ENCODE measurements around the gene BCDIN3D. TPM values are rescaled to one million over a fixed set of nuclear protein-coding genes. Genes with fewer than 3 reads are reported as not detected.

BCDIN3D gene
- total RNA-seq, 2 donors from 2014 or later = 1.8 to 2.0 TPM

GRCh38 chr12:49827051-49827400, 15.9 kb downstream of the BCDIN3D start:
- peak overlapping the region; percentile 94 to 95 for H3K27ac ChIP-seq
- no peaks in the 10 kb centered on the region for H3K27me3 ChIP-seq
- TF ChIP-seq CTCF (IDR thresholded peaks at IDR 0.05) = no peak
- peaks cover 0 to 51% of the 10 kb centered on the region in 2 donors for H3K4me1 ChIP-seq
- no peak for DNase-seq (ENCODE audit: low spot score)
- H3K9me3 ChIP-seq = no peaks in the 10 kb centered on the region
- peak overlapping the region; percentile 81 to 88 for H3K4me3 ChIP-seq
- H3K36me3 ChIP-seq = peaks cover 14% of the 10 kb centered on the region

- H3K36me3 ChIP-seq = peaks cover 18% of the 10 kb centered on the region
- H3K9me3 ChIP-seq = no peaks in the 10 kb centered on the region
- H3K4me1 ChIP-seq = peaks cover 0 to 61% of the 10 kb centered on the region in 2 donors
- no peaks in the 10 kb centered on the region for H3K27me3 ChIP-seq
- TF ChIP-seq CTCF (IDR thresholded peaks at IDR 0.05) = no peak
- H3K27ac ChIP-seq = peak overlapping the region; percentile 94 to 95
- DNase-seq (ENCODE audit: low spot score) = no peak
- H3K4me3 ChIP-seq = no peak overlapping the region
These were observed 16.9 kb downstream of the BCDIN3D start for GRCh38 chr12:49825971-49826421.

GRCh38 chr12:49825360-49825970, 17.4 kb downstream of the BCDIN3D start:
- peak; percentile 76 for DNase-seq (ENCODE audit: low spot score)
- H3K27ac ChIP-seq = peak overlapping the region; percentile 94 to 95

DNA sequence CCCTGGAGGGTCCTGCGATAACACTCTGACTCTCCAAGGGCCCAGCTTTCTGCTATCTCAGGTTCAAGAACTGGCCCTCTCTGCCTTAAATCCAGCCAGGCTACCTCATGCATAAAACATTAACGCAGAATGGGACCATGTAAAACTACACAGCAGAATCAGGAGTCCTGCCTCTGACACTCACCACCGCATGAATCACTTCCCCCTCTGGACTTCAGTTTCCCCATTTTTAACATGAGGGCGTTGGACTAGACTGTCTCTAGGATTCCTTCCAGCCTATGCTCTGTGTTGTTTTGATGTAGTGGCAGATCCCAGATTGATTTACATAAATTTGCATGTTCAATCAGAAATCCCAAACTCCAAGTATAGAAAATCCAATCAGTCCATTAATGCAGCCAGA, 18.0 kb downstream of the BCDIN3D start:
- Histone ChIP-seq H3K9me3 (no peaks in the 10 kb centered on the region), H3K27me3 (no peaks in the 10 kb centered on the region), H3K4me3 (no peak overlapping the region), H3K36me3 (peaks cover 18% of the 10 kb centered on the region), H3K4me1 (peaks cover 0 to 72% of the 10 kb centered on the region in 2 donors), H3K27ac (peak overlapping the region; percentile 94 to 95)
- DNase-seq (ENCODE audit: low spot score) = peak; percentile 72
- TF ChIP-seq CTCF (IDR thresholded peaks at IDR 0.05) = no peak

More at GRCh38 chr12:49825360-49825970, 17.4 kb downstream of the BCDIN3D start:
- Histone ChIP-seq H3K27me3 (no peaks in the 10 kb centered on the region), H3K4me1 (peaks cover 0 to 66% of the 10 kb centered on the region in 2 donors), H3K9me3 (no peaks in the 10 kb centered on the region), H3K4me3 (no peak overlapping the region), H3K36me3 (peaks cover 18% of the 10 kb centered on the region)
- TF ChIP-seq CTCF (IDR thresholded peaks at IDR 0.05) = no peak

- no peak for TF ChIP-seq CTCF (IDR thresholded peaks at IDR 0.05)
- Histone ChIP-seq H3K27me3 (no peaks in the 10 kb centered on the region), H3K27ac (peak overlapping the region; percentile 94 to 95), H3K4me3 (no peak overlapping the region), H3K36me3 (peaks cover 18% of the 10 kb centered on the region), H3K9me3 (no peaks in the 10 kb centered on the region), H3K4me1 (peaks cover 0 to 76% of the 10 kb centered on the region in 2 donors)
- no peak for DNase-seq (ENCODE audit: low spot score)
These were observed 18.5 kb downstream of the BCDIN3D start for GRCh38 chr12:49824416-49824815.

DNA sequence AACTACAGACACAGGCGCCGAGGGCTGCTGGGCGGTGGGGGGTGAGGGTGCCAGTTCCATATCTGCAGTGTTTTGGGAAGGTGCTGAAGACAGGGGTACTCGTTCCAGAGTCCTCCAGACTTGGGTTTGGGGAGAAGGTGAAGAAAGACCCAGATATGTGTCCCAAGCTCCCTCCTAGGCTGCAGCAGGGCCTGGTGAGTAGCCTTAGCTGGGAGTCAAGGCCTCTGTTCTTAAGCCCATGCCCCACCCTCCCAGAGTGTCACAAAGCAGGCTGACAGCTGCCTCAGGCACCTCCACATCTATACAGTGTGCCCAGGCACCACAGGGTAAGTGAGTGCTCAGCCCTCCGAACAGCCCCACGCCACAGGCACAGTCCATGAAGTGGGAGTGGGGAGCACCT, 19.0 kb downstream of the BCDIN3D start:
- no peak overlapping the region for H3K4me3 ChIP-seq
- peak overlapping the region; percentile 94 to 95 for H3K27ac ChIP-seq
- no peaks in the 10 kb centered on the region for H3K9me3 ChIP-seq
- TF ChIP-seq CTCF (IDR thresholded peaks at IDR 0.05) = no peak
- no peaks in the 10 kb centered on the region for H3K27me3 ChIP-seq
- H3K4me1 ChIP-seq = peaks cover 0 to 74% of the 10 kb centered on the region in 2 donors
- DNase-seq (ENCODE audit: low spot score) = no peak
- peaks cover 18% of the 10 kb centered on the region for H3K36me3 ChIP-seq

All from right atrium auricular region (tissue), 2 donors.